HG02852 (cell line): ENCODE results near the gene GPR21.

Experiments used
- ATAC-seq: cut with Tn5 transposase; IDR thresholded peaks from one replicate; pipeline ENCODE4 v1.9.1; 2021; ENCODE audit warnings: mild to moderate bottlenecking, moderate library complexity; ENCODE audit not compliant: unreplicated experiment

GPR21 gene

DNA sequence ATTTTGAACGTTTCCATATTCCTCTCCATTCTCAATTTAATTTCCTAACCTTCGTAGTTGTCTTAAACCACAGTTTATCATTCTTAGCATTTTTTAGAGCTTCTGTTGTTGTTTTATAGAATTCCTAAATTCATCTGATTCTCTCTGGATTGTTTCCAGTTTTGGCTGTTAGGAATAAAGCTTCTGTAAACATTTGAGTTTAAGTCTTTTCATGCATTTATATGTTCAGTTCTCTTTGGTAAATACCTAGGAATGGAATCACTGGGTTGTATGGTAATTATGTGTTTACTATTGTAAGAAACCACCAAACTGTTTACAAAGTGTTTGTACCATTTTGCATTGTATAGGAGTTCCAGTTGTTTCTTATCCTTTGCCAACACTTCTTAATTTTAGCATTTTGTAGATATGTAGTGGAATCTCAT is 29.7 kb downstream of the GPR21 start:
- ATAC-seq, result no peak

DNA sequence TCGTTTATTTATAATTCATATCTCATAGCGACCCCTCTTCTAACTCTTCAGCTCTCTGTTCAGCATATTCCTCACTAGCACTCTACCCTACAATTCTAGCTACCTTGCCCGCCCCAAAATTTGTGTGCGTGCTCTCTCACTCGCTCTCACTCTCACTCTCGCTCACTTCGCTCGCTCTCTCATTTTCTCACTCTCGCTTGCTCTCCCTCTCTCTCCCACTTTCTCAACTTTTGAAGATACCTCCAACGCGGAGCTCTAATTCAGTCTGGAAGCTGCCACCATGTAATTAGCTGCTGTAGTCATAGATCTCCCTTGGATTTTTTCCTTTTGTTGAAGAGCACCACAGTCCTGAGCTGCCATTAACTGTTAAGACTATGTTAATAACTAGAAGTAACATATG is 30.4 kb downstream of the GPR21 start:
- no peak for ATAC-seq

DNA sequence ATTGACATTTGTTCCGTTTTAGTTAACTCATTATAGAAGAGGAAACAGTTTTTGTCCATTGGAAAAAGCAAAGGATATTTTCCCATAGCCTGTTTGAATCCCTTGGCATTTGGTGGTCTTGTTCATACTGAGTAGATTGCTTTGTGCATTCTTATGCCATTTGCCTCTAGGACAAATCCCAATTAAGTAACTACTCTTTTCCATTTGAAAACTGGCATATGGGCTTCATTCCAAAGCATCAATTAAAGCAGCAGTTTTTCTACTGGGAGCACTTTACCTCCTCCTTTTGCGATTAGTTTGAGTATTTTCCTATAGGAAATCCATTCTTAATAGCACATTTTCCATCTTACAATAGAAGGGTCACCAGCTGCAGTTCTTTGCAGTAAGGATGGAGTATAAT is 31.2 kb downstream of the GPR21 start:
- ATAC-seq, result no peak

DNA sequence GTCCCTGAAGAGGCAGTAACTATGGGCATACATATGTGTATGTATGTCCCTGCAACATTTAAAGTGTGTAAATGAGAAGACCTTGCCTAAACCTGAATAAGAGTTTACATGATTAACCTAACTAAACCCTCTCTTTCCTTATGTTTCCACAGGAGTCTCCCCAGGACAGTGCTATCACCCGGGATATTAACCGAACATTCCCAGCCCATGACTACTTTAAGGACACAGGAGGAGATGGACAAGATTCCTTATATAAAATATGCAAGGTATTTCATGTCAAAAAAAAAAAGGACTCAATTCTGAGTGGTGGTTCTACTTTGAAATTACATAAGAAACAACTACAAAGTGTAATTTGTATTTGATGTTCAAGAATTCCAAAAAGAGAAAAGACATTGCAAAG is 31.7 kb downstream of the GPR21 start:
- no peak for ATAC-seq

DNA sequence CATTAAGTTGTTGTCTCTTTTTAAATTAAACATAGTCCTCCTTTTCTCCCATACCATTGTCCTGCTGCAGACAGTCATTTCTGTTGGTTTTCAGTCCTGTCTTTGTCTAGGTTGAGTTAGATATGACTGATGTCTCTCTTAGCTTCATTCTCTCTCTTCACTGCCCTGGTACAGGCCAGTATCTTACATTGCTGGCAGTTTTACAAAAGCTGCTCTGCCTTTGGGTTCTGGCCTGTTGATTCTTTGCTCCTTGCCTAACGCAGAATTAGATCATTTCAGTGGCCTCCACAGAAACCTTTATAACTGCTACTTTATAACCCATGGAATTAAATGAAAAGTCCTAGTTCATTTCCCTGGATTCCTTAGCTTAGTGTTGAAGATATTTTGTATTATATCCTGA is 33.7 kb downstream of the GPR21 start:
- no peak for ATAC-seq

DNA sequence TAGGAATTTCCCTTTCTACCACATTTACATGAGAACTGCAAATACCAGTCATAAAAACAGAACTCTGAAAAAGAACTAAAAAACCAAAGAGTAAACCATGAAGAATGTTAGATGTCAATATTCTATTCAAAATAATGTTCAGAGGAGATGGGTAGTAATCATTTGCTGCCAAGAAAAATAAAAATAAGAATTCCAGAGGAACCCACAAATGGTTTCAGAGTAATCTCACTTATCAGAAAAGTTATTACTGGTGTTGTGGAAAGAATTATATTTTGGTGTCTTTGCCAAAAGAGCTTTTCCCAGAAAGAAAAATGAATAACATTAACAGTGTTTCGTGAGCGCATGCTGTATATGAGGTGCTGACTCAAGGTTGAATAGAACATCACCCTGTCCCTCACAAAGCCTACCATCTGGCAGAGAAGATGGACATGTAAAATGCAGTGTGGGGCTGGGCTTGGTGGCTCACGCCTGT is 35.6 kb downstream of the GPR21 start:
- no peak for ATAC-seq

DNA sequence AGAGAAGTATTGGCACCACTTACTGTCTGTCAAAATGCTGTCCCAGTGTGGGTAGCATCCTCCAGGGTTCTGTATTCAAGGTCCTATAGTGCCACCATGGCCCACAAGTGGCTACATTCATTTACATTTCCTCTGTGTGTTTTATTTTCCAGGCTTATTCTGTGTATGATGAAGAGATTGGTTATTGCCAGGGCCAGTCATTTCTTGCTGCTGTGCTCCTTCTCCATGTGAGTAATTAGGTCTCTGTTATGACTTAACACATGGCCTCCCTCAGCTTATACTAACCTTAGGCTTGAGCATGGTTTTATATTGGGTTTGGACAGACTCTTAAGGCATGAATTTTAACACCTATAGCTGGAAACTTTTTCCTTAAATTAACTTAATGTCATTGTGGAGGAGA is 36.7 kb downstream of the GPR21 start:
- ATAC-seq, result no peak

DNA sequence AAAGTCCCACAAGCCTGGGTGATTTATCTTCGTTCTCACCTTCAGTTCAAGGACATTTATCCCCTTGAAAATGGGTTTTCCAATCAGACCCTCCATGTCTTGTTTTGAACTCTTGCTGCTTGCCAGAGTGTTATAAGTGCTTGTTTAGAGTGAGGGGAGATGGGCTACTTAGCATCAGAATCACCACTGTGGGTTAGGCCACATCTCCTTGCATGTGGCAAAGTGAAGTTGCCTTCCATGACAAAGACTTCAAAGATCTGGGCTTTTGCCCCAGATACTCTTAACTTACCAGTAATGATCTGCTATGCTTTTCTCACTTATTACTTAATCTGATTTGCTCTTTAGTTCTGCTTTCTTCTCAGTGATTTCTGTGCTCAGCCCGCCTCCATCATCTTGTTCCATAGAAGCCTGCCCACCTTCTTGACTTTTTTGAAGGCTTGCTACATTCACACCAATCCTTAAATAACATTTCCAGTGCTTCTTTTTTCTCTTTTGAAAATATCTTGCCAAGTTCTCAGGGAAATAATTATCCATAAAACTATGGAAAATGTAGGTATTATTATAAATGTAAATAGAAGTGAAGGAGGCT is 39.0 kb downstream of the GPR21 start:
- no peak for ATAC-seq

DNA sequence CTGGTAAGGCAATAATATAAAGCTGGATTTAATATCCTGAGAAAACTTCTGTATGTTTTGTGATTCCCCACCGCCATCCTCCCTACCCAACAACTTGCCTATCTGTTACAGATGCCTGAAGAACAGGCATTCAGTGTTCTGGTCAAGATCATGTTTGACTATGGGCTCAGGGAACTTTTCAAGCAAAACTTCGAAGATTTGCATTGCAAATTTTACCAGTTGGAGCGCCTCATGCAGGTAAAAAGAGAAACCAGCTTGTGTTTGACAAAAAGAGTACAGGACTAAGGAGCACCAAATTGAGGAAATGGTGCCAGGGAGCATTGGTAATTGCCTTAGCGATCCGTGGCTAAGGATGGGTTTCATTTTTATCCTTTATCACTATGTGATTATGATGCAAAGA is 40.0 kb downstream of the GPR21 start:
- ATAC-seq, result no peak

DNA sequence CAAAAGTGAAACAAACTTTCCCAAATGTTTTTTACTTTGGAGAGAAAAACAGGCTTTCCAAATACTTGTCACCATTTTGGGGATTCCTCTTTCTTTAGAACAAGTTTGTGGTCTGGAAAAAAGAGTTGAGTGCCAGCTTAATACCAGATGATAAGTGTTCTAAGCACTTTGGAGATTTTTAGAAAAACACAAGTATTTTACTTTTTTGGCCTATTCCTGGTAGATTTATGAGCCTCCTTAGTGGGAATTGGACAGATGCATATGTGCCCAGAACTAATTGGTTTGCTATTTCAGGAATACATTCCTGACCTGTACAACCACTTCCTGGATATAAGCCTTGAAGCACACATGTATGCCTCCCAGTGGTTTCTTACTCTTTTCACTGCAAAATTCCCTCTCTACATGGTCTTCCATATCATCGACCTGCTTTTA is 40.5 kb downstream of the GPR21 start:
- ATAC-seq, result no peak

DNA sequence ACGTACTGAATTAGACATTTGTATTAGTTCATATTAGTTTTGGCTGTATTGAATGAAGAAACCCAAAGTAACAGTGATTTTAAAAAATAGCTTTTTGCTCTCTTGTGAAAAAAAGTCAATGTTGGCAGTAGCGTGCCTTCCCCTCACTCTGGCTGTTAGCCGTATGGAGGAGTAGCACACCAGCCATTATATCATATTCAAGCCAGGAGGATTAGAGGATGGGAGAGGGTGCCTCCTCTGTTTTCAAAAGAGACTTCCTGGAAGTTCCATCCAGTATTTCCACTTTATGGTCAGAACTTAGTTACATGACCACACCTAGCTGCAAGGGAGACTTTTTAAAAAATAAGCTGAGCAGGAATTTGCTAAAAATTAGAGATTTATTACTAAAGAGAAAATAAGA is 41.2 kb downstream of the GPR21 start:
- ATAC-seq, result no peak

DNA sequence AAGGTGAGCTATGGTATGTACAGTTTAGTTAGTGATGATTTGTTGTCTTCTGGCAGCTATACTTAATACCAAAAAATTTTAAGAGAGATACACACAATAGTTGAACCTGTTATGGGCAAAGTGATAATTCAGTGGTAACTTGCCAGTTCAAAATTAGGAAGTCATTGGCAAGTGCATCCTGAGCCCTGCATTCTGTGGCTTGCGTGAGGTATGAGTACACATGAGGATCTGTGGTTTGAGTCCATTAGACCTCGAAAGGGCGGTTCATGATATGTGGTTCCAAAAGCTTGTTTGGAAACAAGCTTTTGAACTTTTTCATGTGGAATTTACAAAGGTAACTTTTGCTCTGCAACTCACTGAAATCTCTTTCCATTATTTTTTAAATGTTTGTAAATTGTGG is 47.0 kb downstream of the GPR21 start:
- ATAC-seq, result no peak

DNA sequence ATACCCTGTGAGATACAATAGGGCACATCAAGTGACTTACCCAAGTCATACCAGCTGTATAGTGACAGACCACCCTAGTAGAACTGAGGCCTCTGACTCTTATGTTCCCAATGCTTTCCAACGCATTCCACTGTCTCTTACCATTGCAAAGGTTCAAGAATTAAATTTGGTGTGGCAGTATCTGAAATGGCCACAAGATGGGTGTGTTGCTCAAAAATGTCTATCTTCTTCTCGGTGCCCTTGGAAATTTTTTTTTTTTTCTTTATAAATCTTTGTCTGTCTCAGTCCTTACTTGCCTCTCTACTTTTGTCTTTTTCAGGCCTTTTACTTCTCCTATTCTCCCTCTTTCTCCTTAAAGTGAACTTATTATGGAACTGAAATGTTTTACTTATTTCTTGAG is 48.4 kb downstream of the GPR21 start:
- no peak for ATAC-seq

DNA sequence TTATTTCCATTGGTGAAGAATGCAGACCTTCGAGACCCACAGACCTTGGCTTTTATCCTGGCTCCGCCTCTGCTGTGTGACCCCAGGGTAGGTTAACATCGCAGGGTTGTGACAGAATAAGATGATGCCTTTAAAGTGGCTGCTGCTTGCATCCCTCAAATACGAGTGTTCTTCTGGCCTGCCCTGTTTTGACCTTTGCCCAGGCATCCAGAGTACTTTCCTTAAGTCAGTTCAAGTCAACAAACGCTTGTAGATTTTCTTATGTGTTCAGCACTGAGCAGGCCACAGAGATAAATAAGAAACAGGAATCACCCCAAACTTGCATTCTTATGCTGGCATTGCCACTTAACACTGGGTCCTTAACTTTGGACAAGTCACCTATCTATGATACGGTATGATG is 50.2 kb downstream of the GPR21 start:
- no peak for ATAC-seq

DNA sequence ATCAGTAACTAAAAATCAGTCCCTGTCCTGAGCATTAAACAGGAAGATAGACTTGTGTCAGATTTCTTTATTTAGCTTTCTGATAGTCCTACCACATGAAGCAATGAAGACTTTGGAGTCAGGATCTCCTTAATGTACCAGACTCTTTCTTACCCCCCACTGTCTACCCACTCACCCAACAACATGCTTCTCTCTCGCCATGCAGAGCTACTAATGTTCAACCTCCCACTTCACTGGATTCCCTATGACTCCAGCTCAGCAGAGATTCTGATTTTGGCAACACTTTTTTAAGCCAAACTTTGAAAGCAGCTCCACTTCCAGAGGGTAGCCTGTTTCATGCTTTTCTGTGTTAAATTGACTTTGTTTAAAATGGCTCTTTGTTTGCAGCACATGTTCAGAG is 50.8 kb downstream of the GPR21 start:
- ATAC-seq, result no peak
